GM12878 (cell line): ENCODE data around the gene GPR137B. TPM values are rescaled to one million over a fixed set of nuclear protein-coding genes. Genes with fewer than 3 reads are reported as not detected.

Experiments used
- ATAC-seq: fragments of 200-7000 bp; cut with Tn5 transposase; 3 replicates; pipeline ENCODE4 v1.9.1; 2020; ENCODE audit warnings: mild to moderate bottlenecking, moderate library complexity
- BruUV-seq: library from RNA; stranded (reverse); fragments of 400-500 nt; replicated peaks from 2 replicates; lab custom pipeline; 2021; lab: Mats Ljungman, UMichigan
- CTCF ChIA-PET: fragments of 300-600 bp; sonication (Branson Sonifier 250); formaldehyde crosslinking; extraction: SDS; loops from one replicate; lab custom pipeline; 2021; ENCODE audit warnings: inconsistent platforms; lab: Yijun Ruan, JAX
- POLR2A ChIA-PET: fragments of 350-600 bp; formaldehyde crosslinking; extraction: SDS; loops from one replicate; lab custom pipeline; 2021; ENCODE audit warnings: inconsistent platforms; lab: Charles Lee
- RAD21 ChIA-PET: fragments of 300-600 bp; sonication (Branson Sonifier 250); formaldehyde crosslinking; loops from one replicate; lab custom pipeline; 2023; ENCODE audit warnings: antibody characterized with exemption; ENCODE audit not compliant: unreplicated experiment; lab: Charles Lee
- SMC1A ChIA-PET: fragments of 300-600 bp; sonication (Branson Sonifier 250); formaldehyde crosslinking; loops from one replicate; lab custom pipeline; 2023; ENCODE audit not compliant: unreplicated experiment, uncharacterized antibody; lab: Charles Lee
- DNase-seq: peaks from one replicate; pipeline ENCODE4 v3.0.0-alpha.2; 2011; ENCODE audit warnings: low read depth, low spot score
- FAIRE-seq: peaks from 3 replicates; lab custom pipeline; 2011; peaks lifted over from hg19 to GRCh38; lab: Jason Lieb, UNC
- H2AFZ ChIP-seq: 2 replicates; pipeline ENCODE4 v1.6.0; 2011; ENCODE audit warnings: low read depth, low read length, control low read depth; ENCODE audit not compliant: control insufficient read depth
- H3K27ac ChIP-seq: 2 replicates; pipeline ENCODE4 v1.5.1; 2011; ENCODE audit warnings: control low read depth; ENCODE audit not compliant: control insufficient read depth, insufficient read depth
- H3K27me3 ChIP-seq, 2 experiments: replicated peaks in 1 of 2; 2 replicates each; pipeline versions ENCODE4 v1.6.0 to v1.6.1; 2011; ENCODE audit warnings: low read length in 1 of 2; ENCODE audit not compliant: control insufficient read depth in 2 of 2, insufficient read depth in 2 of 2
- H3K36me3 ChIP-seq, 2 experiments: 2 replicates each; pipeline ENCODE4 v1.5.1; 2011; ENCODE audit warnings: low read length in 1 of 2; ENCODE audit not compliant: control insufficient read depth in 2 of 2, insufficient read depth in 2 of 2
- H3K4me1 ChIP-seq: 2 replicates; pipeline ENCODE4 v1.6.1; 2011; ENCODE audit warnings: mild to moderate bottlenecking, low read length, moderate library complexity, mixed read lengths; ENCODE audit not compliant: control insufficient read depth, insufficient read depth
- H3K4me2 ChIP-seq: 2 replicates; pipeline ENCODE4 v1.6.0; 2011; ENCODE audit warnings: control low read depth; ENCODE audit not compliant: control insufficient read depth, insufficient read depth
- H3K4me3 ChIP-seq: fragments of 200-600 bp; sonication (generic); 2 replicates; pipeline ENCODE4 v1.5.1; 2016
- H3K79me2 ChIP-seq: 2 replicates; pipeline ENCODE4 v1.6.0; 2011; ENCODE audit warnings: low read length; ENCODE audit not compliant: control insufficient read depth, insufficient read depth
- H3K9ac ChIP-seq: 2 replicates; pipeline ENCODE4 v1.8.0; 2011; ENCODE audit warnings: low read length, control low read depth, mixed read lengths; ENCODE audit not compliant: control insufficient read depth, insufficient read depth
- H3K9me3 ChIP-seq: replicated peaks from 3 replicates; pipeline ENCODE4 v1.5.1; 2011; ENCODE audit warnings: mild to moderate bottlenecking, low read length; ENCODE audit not compliant: control insufficient read depth, insufficient read depth
- H4K20me1 ChIP-seq: 2 replicates; pipeline ENCODE4 v1.6.0; 2011; ENCODE audit not compliant: control insufficient read depth, insufficient read depth
- ATF2 ChIP-seq: IDR thresholded peaks from 2 replicates; pipeline ENCODE4 v1.6.1; 2012; ENCODE audit warnings: low read length, inconsistent platforms
- BCL3 ChIP-seq: IDR thresholded peaks from 2 replicates; pipeline ENCODE4 v1.6.1; 2011; ENCODE audit warnings: borderline replicate concordance, low read depth, mild to moderate bottlenecking, moderate library complexity, low read length; ENCODE audit not compliant: insufficient read depth, poor library complexity, severe bottlenecking
- BHLHE40 ChIP-seq, 2 experiments: fragments of 450-650 bp in 1 of 2; IDR thresholded peaks; 2 replicates each; pipeline ENCODE4 v1.6.1; 2011 to 2017; ENCODE audit warnings: low read depth in 2 of 2, borderline replicate concordance in 1 of 2, improper control_type of control experiment in 1 of 2, low read length in 1 of 2, mild to moderate bottlenecking in 1 of 2
- EP300 ChIP-seq, 2 experiments: fragments of 150-350 bp in 1 of 2; IDR thresholded peaks; 2 replicates each; pipeline ENCODE4 v1.6.1; 2011 to 2012; ENCODE audit warnings: low read depth in 2 of 2, low read length in 2 of 2, borderline replicate concordance in 1 of 2, improper control_type of control experiment in 1 of 2, inconsistent platforms in 1 of 2; ENCODE audit not compliant: control insufficient read depth in 1 of 2
- ESRRA ChIP-seq: IDR thresholded peaks from 2 replicates; pipeline ENCODE4 v1.6.1; 2012; ENCODE audit warnings: mild to moderate bottlenecking, low read length, improper control_type of control experiment
- HDGF ChIP-seq: fragments of 450-650 bp; IDR thresholded peaks from 2 replicates; pipeline ENCODE4 v1.6.1; 2016; ENCODE audit warnings: antibody characterized with exemption
- KDM1A ChIP-seq: fragments of 200-600 bp; sonication (generic); IDR thresholded peaks from 2 replicates; pipeline ENCODE4 v1.6.1; 2016; ENCODE audit warnings: borderline replicate concordance
- MYB ChIP-seq: fragments of 150-350 bp; IDR thresholded peaks from 2 replicates; pipeline ENCODE4 v1.6.1; 2014; ENCODE audit warnings: mild to moderate bottlenecking, low read depth, low read length, borderline replicate concordance
- POLR2AphosphoS2 ChIP-seq: IDR thresholded peaks from 2 replicates; pipeline ENCODE4 v1.6.1; 2011; ENCODE audit warnings: low read depth, mild to moderate bottlenecking, low read length, improper control_type of control experiment, moderate library complexity
- POU2F2 ChIP-seq: IDR thresholded peaks from 3 replicates; pipeline ENCODE4 v1.6.1; 2011; ENCODE audit warnings: low read depth, mild to moderate bottlenecking, low read length, borderline replicate concordance
- SMAD1 ChIP-seq: fragments of 450-650 bp; IDR thresholded peaks from 2 replicates; pipeline ENCODE4 v1.6.1; 2018; ENCODE audit warnings: mild to moderate bottlenecking, low read depth; ENCODE audit not compliant: partially characterized antibody
- SMAD5 ChIP-seq: IDR thresholded peaks from 2 replicates; pipeline ENCODE4 v1.6.1; 2016; ENCODE audit warnings: antibody characterized with exemption, low read depth
- SUPT20H ChIP-seq: IDR thresholded peaks from 2 replicates; pipeline ENCODE4 v1.6.1; 2011; ENCODE audit warnings: low read depth, mild to moderate bottlenecking, low read length, moderate library complexity, borderline replicate concordance; ENCODE audit not compliant: control insufficient read depth
- ZBED1 ChIP-seq: IDR thresholded peaks from 2 replicates; pipeline ENCODE4 v1.6.1; 2016; ENCODE audit warnings: borderline replicate concordance
- WGBS: methylation state at CpG from one replicate; pipeline ENCODE4 v1.1.6; 2016; ENCODE audit warnings: low lambda C conversion rate; ENCODE audit not compliant: insufficient replicate concordance, insufficient coverage; ENCODE audit errors: missing lambda C conversion rate; 5-methylcytosine and 5-hydroxymethylcytosine counted together
- in situ Hi-C: fragments of 300-500 bp; cut with MboI; formaldehyde crosslinking; loops from 9 replicates; pipeline ENCODE4 v1.14.3; 2018; ENCODE audit warnings: mixed read lengths
- intact Hi-C: fragments of 100-400 bp; cut with micrococcal nuclease; formaldehyde crosslinking; loops from one replicate; pipeline ENCODE4 v1.14.2; 2022; ENCODE audit not compliant: unreplicated experiment
- polyA plus RNA-seq, 11 experiments: library from polyadenylated mRNA; depleted of rRNA in 4 of 11; unstranded in 6 of 11; stranded (reverse) in 5 of 11; fragments of >200 nt; fragmentation: Nextera tagmentation in 4 of 11; fragmentation: Illumina TruSeq in 1 of 11; extraction: Ambion mirVana in 4 of 11; extraction: Trizol in 1 of 11; gene quantifications; 1 replicate in 1 of 11; 2 replicates in 10 of 11; pipeline versions ENCODE4 v1.2.1 to v1.2.3, GENCODE V29; 2011 to 2016; ENCODE audit warnings: inconsistent platforms in 2 of 11, missing spikeins in 2 of 11, low read depth in 1 of 11
- total RNA-seq, 4 experiments: library from RNA; depleted of rRNA in 3 of 4; stranded (reverse); fragments of >200 nt in 3 of 4; fragmentation: Illumina TruSeq in 1 of 4; extraction: Trizol in 1 of 4; gene quantifications; 2 replicates each; pipeline versions ENCODE4 v1.2.1 to v1.2.3, GENCODE V29; 2013 to 2021

GPR137B gene
- total and polyA plus RNA-seq, 10 of the 15 experiments (the other 5 are each of a cell fraction or from before 2014, with no cell fraction given) = 5.4 to 20.8 (median 12.5) TPM

GRCh38 chr1:236247286-236247685, 104.9 kb downstream of the GPR137B start:
- Histone ChIP-seq H4K20me1 (no peaks in the 10 kb centered on the region), H3K9me3 (no peaks in the 10 kb centered on the region), H2AFZ (no peak overlapping the region), H3K4me2 (no peak overlapping the region), H3K9ac (no peak overlapping the region), H3K79me2 (no peaks in the 10 kb centered on the region), H3K4me3 (no peak overlapping the region), H3K36me3 (peaks cover 0 to 5% of the 10 kb centered on the region in 2 experiments; a peak in 3 of 4 replicates), H3K27me3 (no peaks in the 10 kb centered on the region), H3K27ac (no peak overlapping the region), H3K4me1 (no peaks in the 10 kb centered on the region)
- ATAC-seq (no peak), DNase-seq (no peak), FAIRE-seq (no peak)
- ChIA-PET POLR2A (interaction anchor here (0.6 kb wide), 1 partner anchor 9 kb away, joined by 3 read pairs; no protein-coding TSS in a partner anchor), CTCF (no interaction called here), RAD21 (no interaction called here), SMC1A (no interaction called here)
- intact Hi-C loops (no loop called here), in situ Hi-C loops (no loop called here)
- TF ChIP-seq ZBED1 (no peak), SMAD1 (no peak), POLR2AphosphoS2 (no peak), SUPT20H (no peak), SMAD5 (no peak), BHLHE40 (IDR thresholded peaks at IDR 0.05; ENCODE audit: borderline replicate concordance in 1 of 2, low read depth in 2 of 2, low read length in 1 of 2) (no peak), HDGF (no peak), MYB (no peak), ESRRA (no peak), EP300 (IDR thresholded peaks at IDR 0.05; ENCODE audit: borderline replicate concordance in 1 of 2, control insufficient read depth in 1 of 2, low read depth in 2 of 2, low read length in 2 of 2) (no peak), POU2F2 (no peak), KDM1A (no peak), BCL3 (no peak), ATF2 (no peak)
- 97% methylated on average over 3 of the region's 3 CpGs for WGBS
- BruUV-seq = no TSS peak
